ENCODE data around the gene SERINC2. TPM values are rescaled to one million over a fixed set of nuclear protein-coding genes. Genes with fewer than 3 reads are reported as not detected.

SERINC2 gene
- 10 to 100 TPM in 1 of 7 donors, 1 to 10 TPM in 3, under 1 TPM in 3; 0.25 to 15.2 (median 2.0) TPM for total RNA-seq
- under 1 TPM in 1 of 2 donors, not detected in 1; 0.90 TPM for polyA plus RNA-seq
- long read RNA-seq, donor 1, partial matches to known transcripts, result 1 of 1 reads
- long read RNA-seq, donor 1, other reads (novel, unspliced or antisense), result 0 of 1 reads
- long read RNA-seq, donor 2, partial matches to known transcripts, result 0 of 3 reads
- long read RNA-seq, donor 2, other reads (novel, unspliced or antisense), result 0 of 3 reads
- long read RNA-seq, donor 3, transcript SERINC2-201 (10 exons, 1,997 nt), result major isoform, 17 of 18 reads
- long read RNA-seq, donor 3, partial matches to known transcripts, result 1 of 18 reads
- long read RNA-seq, donor 3, other reads (novel, unspliced or antisense), result 0 of 18 reads

DNA sequence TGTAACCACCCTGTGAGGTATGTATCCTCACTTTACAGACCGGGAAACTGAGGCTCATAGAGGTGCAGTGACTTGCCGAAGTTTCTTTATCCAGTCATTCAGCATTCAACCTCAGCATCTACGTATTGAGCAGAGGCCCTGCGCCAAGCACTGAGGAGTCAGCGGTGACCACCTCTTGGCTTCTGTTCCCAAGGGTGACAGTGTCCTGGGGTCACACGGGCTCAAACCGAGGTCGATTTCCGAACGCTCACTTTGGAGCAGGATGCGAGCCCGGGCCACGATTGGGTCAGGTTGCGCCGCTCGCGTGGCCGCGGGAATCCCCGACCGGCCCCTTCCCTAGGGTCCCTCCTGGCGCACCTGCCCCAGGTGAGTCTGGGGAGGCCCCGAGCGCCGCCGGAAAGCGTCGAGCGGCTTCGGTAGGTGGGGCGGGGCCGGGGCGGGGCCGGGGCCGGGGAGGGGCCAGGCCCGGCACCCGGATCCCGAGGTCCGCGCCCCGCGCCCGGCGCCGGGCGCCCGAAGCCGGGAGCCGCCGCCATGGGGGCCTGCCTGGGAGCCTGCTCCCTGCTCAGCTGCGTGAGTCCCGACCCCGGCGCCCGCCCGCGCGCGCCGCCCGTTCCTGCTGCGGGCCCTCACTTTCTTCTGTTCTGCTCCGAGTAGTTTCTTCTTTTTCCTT is at the start of gene SERINC2:
SERINC2 (plus strand) TSS at position 482 of the 673 bp plus-strand sequence; CDS start at position 535, 53 bp downstream.
- H3K36me3 ChIP-seq, result no peaks in the 10 kb centered on the region
- peak within 1 kb of the TSS; percentile 38 for H3K4me3 ChIP-seq
- TF ChIP-seq, protein P1, sequence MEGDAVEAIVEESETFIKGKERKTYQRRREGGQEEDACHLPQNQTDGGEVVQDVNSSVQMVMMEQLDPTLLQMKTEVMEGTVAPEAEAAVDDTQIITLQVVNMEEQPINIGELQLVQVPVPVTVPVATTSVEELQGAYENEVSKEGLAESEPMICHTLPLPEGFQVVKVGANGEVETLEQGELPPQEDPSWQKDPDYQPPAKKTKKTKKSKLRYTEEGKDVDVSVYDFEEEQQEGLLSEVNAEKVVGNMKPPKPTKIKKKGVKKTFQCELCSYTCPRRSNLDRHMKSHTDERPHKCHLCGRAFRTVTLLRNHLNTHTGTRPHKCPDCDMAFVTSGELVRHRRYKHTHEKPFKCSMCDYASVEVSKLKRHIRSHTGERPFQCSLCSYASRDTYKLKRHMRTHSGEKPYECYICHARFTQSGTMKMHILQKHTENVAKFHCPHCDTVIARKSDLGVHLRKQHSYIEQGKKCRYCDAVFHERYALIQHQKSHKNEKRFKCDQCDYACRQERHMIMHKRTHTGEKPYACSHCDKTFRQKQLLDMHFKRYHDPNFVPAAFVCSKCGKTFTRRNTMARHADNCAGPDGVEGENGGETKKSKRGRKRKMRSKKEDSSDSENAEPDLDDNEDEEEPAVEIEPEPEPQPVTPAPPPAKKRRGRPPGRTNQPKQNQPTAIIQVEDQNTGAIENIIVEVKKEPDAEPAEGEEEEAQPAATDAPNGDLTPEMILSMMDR (IDR thresholded peaks at IDR 0.05), result no peak
- TF ChIP-seq POLR2A (IDR thresholded peaks at IDR 0.05) (no peak), EP300 (IDR thresholded peaks at IDR 0.05) (no peak)
- no peak within 1 kb of the TSS for H3K27ac ChIP-seq
- WGBS, 3 donors, result 2 to 6% (median 4%) methylated on average over 33 to 63 of the region's 63 CpGs
- peaks cover 3% of the 10 kb centered on the region for H3K4me1 ChIP-seq (ENCODE audit: insufficient read depth)
- intact Hi-C loops (cut with DNase I), result no loop called here
- no peaks in the 10 kb centered on the region for H3K9me3 ChIP-seq
- no peak for DNase-seq
- no peaks in the 10 kb centered on the region for H3K27me3 ChIP-seq

DNA sequence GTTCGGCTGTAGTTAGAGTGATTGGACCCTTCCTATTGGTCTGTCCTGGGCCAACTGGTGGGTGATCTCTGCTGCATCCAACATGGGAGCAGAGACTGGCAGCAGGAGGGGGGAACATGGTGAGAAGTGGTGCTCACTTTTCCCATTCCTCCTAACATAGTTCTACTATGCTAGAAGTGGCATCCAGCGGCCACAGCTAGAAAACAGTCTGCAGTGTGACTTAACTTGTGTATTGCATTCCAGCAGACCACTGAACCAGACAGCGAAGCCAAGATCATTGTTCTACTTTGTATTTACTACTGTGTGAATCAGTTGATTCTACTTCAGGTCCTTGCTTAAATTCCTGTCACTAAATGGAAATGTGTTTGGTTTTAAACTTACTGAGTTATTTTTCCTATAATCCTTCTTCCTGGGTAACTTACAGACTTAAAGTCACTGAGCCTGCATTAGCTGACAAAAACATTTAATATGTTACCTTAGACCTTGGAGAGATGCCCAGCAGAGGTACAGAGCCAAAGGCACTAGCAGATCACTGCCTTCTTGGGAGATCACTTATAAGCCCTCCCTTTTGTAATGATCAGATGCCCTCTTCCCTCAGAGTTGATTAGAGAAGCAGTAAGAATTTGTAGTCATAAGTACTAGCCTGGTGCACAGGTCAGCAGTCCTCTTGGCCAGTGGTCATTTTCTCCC is 48.3 kb upstream of the SERINC2 start:
- Histone ChIP-seq H3K4me1 (ENCODE audit: insufficient read depth) (peaks cover 14% of the 10 kb centered on the region), H3K36me3 (no peaks in the 10 kb centered on the region), H3K27ac (no peak overlapping the region), H3K27me3 (no peaks in the 10 kb centered on the region), H3K9me3 (no peaks in the 10 kb centered on the region), H3K4me3 (no peak overlapping the region)
- no peak for DNase-seq
- intact Hi-C loops (cut with DNase I), result no loop called here
- no peak for TF ChIP-seq POLR2A (IDR thresholded peaks at IDR 0.05)
- TF ChIP-seq, protein P1 (IDR thresholded peaks at IDR 0.05), result no peak
- TF ChIP-seq EP300 (IDR thresholded peaks at IDR 0.05), result no peak
- 90 to 95% (median 94%) methylated on average over 3 of the region's 3 CpGs for WGBS, 3 donors

- H3K27me3 ChIP-seq, result no peaks in the 10 kb centered on the region
- H3K36me3 ChIP-seq, result no peaks in the 10 kb centered on the region
- H3K9me3 ChIP-seq, result no peaks in the 10 kb centered on the region
- 83 to 86% (median 84%) methylated on average over 2 of the region's 2 CpGs for WGBS, 3 donors
- intact Hi-C loops (cut with DNase I), result no loop called here
- DNase-seq, result no peak
- H3K4me3 ChIP-seq, result no peak overlapping the region
- TF ChIP-seq POLR2A (IDR thresholded peaks at IDR 0.05) (no peak), EP300 (IDR thresholded peaks at IDR 0.05) (no peak)
- TF ChIP-seq, protein P1 (IDR thresholded peaks at IDR 0.05), result no peak
- peaks cover 23% of the 10 kb centered on the region for H3K4me1 ChIP-seq (ENCODE audit: insufficient read depth)
- no peak overlapping the region for H3K27ac ChIP-seq
Measured at GRCh38 chr1:31366796-31367195, 46.2 kb upstream of the SERINC2 start.

DNA sequence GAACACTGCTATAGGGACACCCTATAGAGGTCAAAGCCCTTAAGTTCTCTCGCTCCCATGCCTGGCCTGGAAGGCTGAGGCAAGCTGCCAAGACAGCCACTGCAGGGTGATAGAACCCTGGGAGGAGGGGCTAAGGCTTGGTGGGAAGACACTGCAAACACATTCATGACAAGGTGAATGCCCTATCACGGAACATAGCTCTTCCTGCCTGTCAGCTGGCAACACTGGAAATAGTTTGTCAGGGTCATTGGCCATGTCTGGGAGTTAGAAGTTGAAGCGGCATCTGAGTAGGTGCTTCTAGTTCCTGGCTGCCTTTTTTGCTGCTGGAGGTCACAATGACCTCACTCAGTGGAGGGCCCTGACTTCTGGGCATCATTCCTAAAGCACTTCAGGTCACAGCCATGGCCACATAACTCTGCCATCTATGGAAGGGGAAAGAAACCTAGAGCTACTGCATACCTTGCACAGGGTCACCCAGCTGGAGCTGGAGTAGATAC is 44.4 kb upstream of the SERINC2 start:
- peak in 4 of 5 donors; percentile 41 to 63 (median 50) for DNase-seq
- Histone ChIP-seq H3K36me3 (no peaks in the 10 kb centered on the region), H3K4me3 (no peak overlapping the region), H3K9me3 (no peaks in the 10 kb centered on the region), H3K4me1 (ENCODE audit: insufficient read depth) (peaks cover 27% of the 10 kb centered on the region), H3K27ac (no peak overlapping the region), H3K27me3 (no peaks in the 10 kb centered on the region)
- 30 to 38% (median 35%) methylated on average over 3 of the region's 3 CpGs for WGBS, 3 donors
- intact Hi-C loops (cut with DNase I), result no loop called here
- TF ChIP-seq EP300 (IDR thresholded peaks at IDR 0.05) (no peak), POLR2A (IDR thresholded peaks at IDR 0.05) (no peak)
- TF ChIP-seq, protein P1 (IDR thresholded peaks at IDR 0.05), result no peak
